G401.6 (cell line): ENCODE results near the gene BMS1.
"Not testable (repeated sequence)": the region's sequence is repeated elsewhere in the genome, so short reads cannot be mapped to it uniquely, and the experiment has no call there.

Experiments used
- FAIRE-seq: peaks from 2 replicates; lab custom pipeline; 2012; peaks lifted over from hg19 to GRCh38; lab: Jason Lieb, UNC

BMS1 gene

GRCh38 chr10:42865716-42866114 is 83.1 kb downstream of the BMS1 start:
- FAIRE-seq = no peak

- FAIRE-seq = no peak
Measured at GRCh38 chr10:42866115-42866995, 83.8 kb downstream of the BMS1 start.

DNA sequence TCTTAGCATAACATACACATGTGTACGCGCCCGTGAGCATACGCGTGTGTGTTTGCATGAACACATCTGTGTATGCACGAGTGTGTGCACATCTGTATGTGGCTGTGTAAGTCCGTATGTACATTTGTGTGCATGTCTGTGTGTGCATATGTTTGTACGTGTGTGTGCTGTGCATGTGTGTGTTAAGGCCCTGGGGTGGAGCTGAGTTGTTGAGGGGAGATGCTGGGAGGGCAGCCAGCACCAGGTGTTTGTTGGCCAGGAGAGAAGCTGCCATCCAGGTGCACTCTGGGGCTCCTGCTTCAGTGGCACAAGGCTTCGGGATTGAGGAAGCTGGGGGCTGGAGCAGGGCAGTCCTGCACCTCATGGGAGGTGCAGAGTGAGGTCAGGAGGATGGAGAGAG is 85.0 kb downstream of the BMS1 start:
- FAIRE-seq = no peak

DNA sequence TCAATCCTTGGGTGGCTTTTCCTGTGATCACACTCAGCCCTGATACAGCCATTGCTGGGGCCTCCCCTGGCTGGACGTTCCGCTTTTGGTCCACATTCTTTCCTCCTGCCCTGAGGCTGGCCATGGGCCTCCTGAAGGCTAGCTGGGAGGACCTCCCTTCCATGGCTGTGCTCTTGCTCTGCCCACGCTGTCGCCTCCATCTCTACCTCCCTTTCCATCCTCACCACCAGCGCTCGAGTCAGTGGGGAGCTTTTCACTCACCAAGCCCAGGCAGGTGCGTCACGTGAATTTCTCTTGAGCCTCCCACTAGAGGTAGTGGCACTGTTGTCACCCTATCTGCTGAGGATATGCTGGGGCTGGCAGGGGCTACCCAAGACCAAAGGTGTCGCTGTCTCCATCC is 85.9 kb downstream of the BMS1 start:
- no peak for FAIRE-seq

- FAIRE-seq = no peak
Measured at GRCh38 chr10:42869977-42870350, 87.4 kb downstream of the BMS1 start.

DNA sequence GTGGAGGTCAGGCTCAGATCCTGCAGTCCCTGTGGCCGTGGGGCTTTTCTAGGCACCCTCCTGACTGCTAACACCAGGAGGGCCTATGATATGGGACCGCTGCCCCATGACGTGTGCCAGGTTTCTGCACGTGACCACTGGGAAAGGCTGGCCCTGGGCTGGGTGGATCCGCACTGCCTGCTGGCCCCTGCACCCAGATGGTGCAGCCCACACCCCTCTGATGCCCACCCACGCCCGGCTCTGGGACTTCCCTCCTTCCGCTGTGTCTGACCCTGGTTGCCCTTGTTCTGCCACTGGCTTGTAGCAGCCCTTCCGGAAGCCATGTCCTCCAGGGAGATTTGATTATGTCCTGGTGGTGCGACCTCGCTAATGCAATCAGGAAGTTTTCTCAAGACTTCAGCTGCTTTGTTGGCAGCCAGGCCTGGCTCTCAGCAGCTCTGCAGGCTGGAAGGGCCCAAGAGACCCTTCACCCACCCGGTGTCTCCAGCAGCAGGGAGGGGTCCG is 88.6 kb downstream of the BMS1 start:
- not testable (repeated sequence) for FAIRE-seq

- no peak for FAIRE-seq
Measured at GRCh38 chr10:42871823-42872222, 89.2 kb downstream of the BMS1 start.

GRCh38 chr10:42872865-42873435 is 90.4 kb downstream of the BMS1 start:
- FAIRE-seq = no peak

- FAIRE-seq = no peak
Measured at GRCh38 chr10:42874713-42875387, 92.3 kb downstream of the BMS1 start.

GRCh38 chr10:42875388-42875755 is 92.8 kb downstream of the BMS1 start:
- no peak for FAIRE-seq

DNA sequence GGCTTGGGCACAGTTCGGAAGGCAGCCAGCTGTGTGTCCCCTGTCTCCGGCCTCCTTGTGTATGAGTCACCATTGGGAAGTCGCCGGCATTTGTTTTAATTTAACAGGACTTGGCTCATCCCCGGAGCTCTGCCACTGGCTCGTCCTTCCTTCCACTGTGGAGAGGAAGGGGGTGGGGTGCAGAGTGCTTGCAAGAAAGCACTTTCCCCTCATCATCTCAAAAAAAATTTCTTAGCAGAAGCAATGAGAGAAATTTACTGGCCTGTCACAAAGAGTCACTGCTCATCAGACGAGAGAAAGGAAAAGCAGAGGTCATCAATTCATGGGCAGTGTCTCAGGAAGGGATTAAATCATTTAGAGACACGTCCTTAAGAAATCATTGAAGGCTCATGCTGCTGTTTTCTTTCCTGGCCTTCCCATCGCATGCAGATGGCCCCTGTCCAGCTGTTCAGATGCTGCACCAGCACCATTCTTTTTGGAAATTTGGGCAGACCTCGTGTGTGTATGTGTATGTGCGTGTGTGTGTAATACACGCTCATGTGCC is 93.3 kb downstream of the BMS1 start:
- FAIRE-seq = no peak

- no peak for FAIRE-seq
Measured at GRCh38 chr10:42876476-42876875, 93.9 kb downstream of the BMS1 start.

DNA sequence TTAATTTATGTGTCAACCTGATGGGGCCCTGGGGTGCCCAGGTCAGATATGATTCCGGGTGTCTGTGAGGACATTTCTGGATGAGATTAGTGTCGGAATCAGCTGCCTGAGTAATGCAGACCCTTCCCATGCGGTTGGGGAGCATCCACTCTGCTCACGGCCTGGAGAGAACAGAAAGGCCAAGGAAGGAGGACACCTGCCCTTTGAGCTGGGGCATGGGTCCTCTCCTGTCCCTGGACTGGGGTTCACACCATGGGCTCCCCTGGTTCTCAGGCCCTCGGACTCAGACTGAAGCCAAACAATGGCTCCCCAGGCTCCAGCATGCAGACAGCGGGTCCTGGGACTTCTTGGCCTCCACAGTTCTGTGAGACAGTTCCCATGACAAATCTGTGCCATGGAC is 94.3 kb downstream of the BMS1 start:
- FAIRE-seq = no peak

- FAIRE-seq = no peak
Measured at GRCh38 chr10:42877496-42878030, 95.0 kb downstream of the BMS1 start.

- no peak for FAIRE-seq
Measured at GRCh38 chr10:42878134-42878820, 95.7 kb downstream of the BMS1 start.

GRCh38 chr10:42878821-42879195 is 96.2 kb downstream of the BMS1 start:
- no peak for FAIRE-seq

- FAIRE-seq = no peak
Measured at GRCh38 chr10:42879380-42880254, 97.0 kb downstream of the BMS1 start.

GRCh38 chr10:42880255-42880620 is 97.6 kb downstream of the BMS1 start:
- FAIRE-seq = no peak

DNA sequence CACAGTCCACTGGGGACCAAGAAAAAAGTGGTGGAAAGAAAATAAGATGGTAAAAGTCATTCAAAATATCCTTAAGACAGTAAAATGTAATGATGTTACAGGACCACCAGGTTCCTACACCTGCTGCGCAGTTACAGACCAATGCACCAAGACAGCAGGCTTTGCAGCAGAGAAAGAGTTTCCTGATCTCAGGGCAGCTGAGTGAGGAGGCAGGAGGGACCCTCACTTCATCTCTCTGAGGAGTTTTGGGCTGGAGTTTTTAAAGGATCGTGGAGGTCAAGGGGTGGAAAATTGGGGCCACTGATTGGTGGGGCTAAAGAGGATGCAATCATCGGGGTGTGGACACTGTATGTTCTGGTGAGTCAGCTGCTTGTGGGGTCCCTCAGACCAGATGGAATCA is 100.0 kb downstream of the BMS1 start:
- no peak for FAIRE-seq
